GM12865 (cell line): ENCODE results near the gene SPOCK3.

Experiments used
- DNase-seq: peaks from one replicate; pipeline ENCODE4 v3.0.0; 2010; ENCODE audit warnings: low read depth
- H3K4me3 ChIP-seq: 2 replicates; pipeline ENCODE4 v1.5.1; 2011; ENCODE audit warnings: mild to moderate bottlenecking, low read depth, low read length, control low read depth
- CTCF ChIP-seq: IDR thresholded peaks from 2 replicates; pipeline ENCODE4 v1.5.1; 2011; ENCODE audit warnings: low read length, control low read depth, low read depth, inconsistent platforms; ENCODE audit not compliant: insufficient read depth; ENCODE audit errors: missing control alignments

SPOCK3 gene

GRCh38 chr4:166688835-166689234 lies 545.5 kb downstream of the SPOCK3 start:
- no peak overlapping the region for H3K4me3 ChIP-seq
- DNase-seq: no peak
- no peak for TF ChIP-seq CTCF

GRCh38 chr4:166687828-166688227 lies 546.5 kb downstream of the SPOCK3 start:
- no peak for TF ChIP-seq CTCF
- no peak for DNase-seq
- no peak overlapping the region for H3K4me3 ChIP-seq
